DOHH2 (cell line): ENCODE measurements around the gene ALX3.

ENCODE experiments used
- H3F3A ChIP-seq: fragments of 200-600 bp; sonication (generic), shearing (Covaris generic); 2 replicates; pipeline ENCODE4 v1.6.0; 2016; ENCODE audit warnings: antibody characterized with exemption, mild to moderate bottlenecking; ENCODE audit not compliant: control insufficient read depth, insufficient read depth
- H3K27ac ChIP-seq: fragments of 200-600 bp; sonication (generic); 2 replicates; pipeline ENCODE4 v1.5.1; 2014; ENCODE audit warnings: low read depth, mild to moderate bottlenecking, low read length, moderate library complexity
- H3K27me3 ChIP-seq: fragments of 200-600 bp; sonication (generic); 2 replicates; pipeline ENCODE4 v1.6.1; 2014; ENCODE audit warnings: mild to moderate bottlenecking, low read length, mixed read lengths; ENCODE audit not compliant: control insufficient read depth
- H3K36me3 ChIP-seq: fragments of 200-600 bp; sonication (generic); 2 replicates; pipeline ENCODE4 v1.6.1; 2014; ENCODE audit warnings: mild to moderate bottlenecking, low read length, moderate library complexity, mixed read lengths; ENCODE audit not compliant: control insufficient read depth
- H3K4me1 ChIP-seq: fragments of 200-600 bp; sonication (generic); 2 replicates; pipeline ENCODE4 v1.6.1; 2014; ENCODE audit warnings: mild to moderate bottlenecking, low read length, mixed read lengths; ENCODE audit not compliant: control insufficient read depth
- H3K4me2 ChIP-seq: fragments of 200-600 bp; sonication (generic); 2 replicates; pipeline ENCODE4 v1.6.0; 2014; ENCODE audit warnings: mild to moderate bottlenecking, low read length, moderate library complexity
- H3K4me3 ChIP-seq: fragments of 200-600 bp; sonication (generic); 2 replicates; pipeline ENCODE4 v1.5.1; 2014; ENCODE audit warnings: mild to moderate bottlenecking, low read length, mixed read lengths
- H3K79me2 ChIP-seq: fragments of 200-600 bp; sonication (generic); 2 replicates; pipeline ENCODE4 v1.6.1; 2014; ENCODE audit warnings: mild to moderate bottlenecking, low read length, mixed read lengths; ENCODE audit not compliant: control insufficient read depth
- H3K9me2 ChIP-seq: fragments of 200-600 bp; sonication (generic); replicated peaks from 2 replicates; pipeline ENCODE4 v1.6.1; 2014; ENCODE audit warnings: mild to moderate bottlenecking, low read length, mixed read lengths; ENCODE audit not compliant: control insufficient read depth
- H3K9me3 ChIP-seq: fragments of 200-600 bp; sonication (generic); 2 replicates; pipeline ENCODE4 v1.6.1; 2014; ENCODE audit warnings: antibody characterized with exemption, low read length, mixed read lengths; ENCODE audit not compliant: control insufficient read depth, insufficient read depth
- H4K20me1 ChIP-seq: fragments of 200-600 bp; sonication (generic); 2 replicates; pipeline ENCODE4 v1.6.0; 2014; ENCODE audit warnings: low read depth, mild to moderate bottlenecking, antibody characterized with exemption, low read length, moderate library complexity; ENCODE audit not compliant: control insufficient read depth, insufficient read depth
- CTCF ChIP-seq: fragments of 200-600 bp; sonication (generic); IDR thresholded peaks from one replicate; pipeline ENCODE4 v1.5.1; 2014; ENCODE audit warnings: antibody characterized with exemption, mild to moderate bottlenecking, low read depth, low read length; ENCODE audit not compliant: poor library complexity, severe bottlenecking
- EZH2phosphoT487 ChIP-seq: fragments of 200-600 bp; sonication (generic); IDR thresholded peaks from 2 replicates; pipeline ENCODE4 v1.6.1; 2017; ENCODE audit warnings: borderline replicate concordance, mild to moderate bottlenecking, antibody characterized with exemption, low read length, moderate library complexity, mixed read lengths

Gene ALX3

GRCh38 chr1:110017792-110018191, 52.7 kb downstream of the ALX3 start:
- no peak overlapping the region for H3K4me3 ChIP-seq
- peaks cover 80% of the 10 kb centered on the region for H3K36me3 ChIP-seq
- no peaks in the 10 kb centered on the region for H3K4me1 ChIP-seq

GRCh38 chr1:110012100-110012780, 58.2 kb downstream of the ALX3 start:
- Histone ChIP-seq H3K36me3 (peaks cover 74% of the 10 kb centered on the region), H3K9me2 (no peaks in the 10 kb centered on the region), H4K20me1 (no peaks in the 10 kb centered on the region), H3K27ac (no peak overlapping the region), H3K4me3 (no peak overlapping the region), H3K9me3 (no peaks in the 10 kb centered on the region), H3K4me1 (no peaks in the 10 kb centered on the region), H3F3A (no peaks in the 10 kb centered on the region; the same call in 1 of the 2 replicates), H3K79me2 (no peaks in the 10 kb centered on the region; the same call in 1 of the 2 replicates), H3K4me2 (no peak overlapping the region), H3K27me3 (no peaks in the 10 kb centered on the region)
- no peak for TF ChIP-seq CTCF

More at GRCh38 chr1:110017792-110018191, 52.7 kb downstream of the ALX3 start:
- no peaks in the 10 kb centered on the region for H3K9me3 ChIP-seq
- H3K79me2 ChIP-seq = no peaks in the 10 kb centered on the region
- no peaks in the 10 kb centered on the region for H3K9me2 ChIP-seq
- H3K4me2 ChIP-seq = no peak overlapping the region
- TF ChIP-seq EZH2phosphoT487 = no peak
- TF ChIP-seq CTCF = no peak
- H3F3A ChIP-seq = no peaks in the 10 kb centered on the region
- no peak overlapping the region for H3K27ac ChIP-seq
- no peaks in the 10 kb centered on the region for H3K27me3 ChIP-seq
- no peaks in the 10 kb centered on the region for H4K20me1 ChIP-seq

GRCh38 chr1:110011527-110012041, 58.9 kb downstream of the ALX3 start:
- no peaks in the 10 kb centered on the region; the same call in 1 of the 2 replicates for H3F3A ChIP-seq
- no peaks in the 10 kb centered on the region for H3K9me3 ChIP-seq
- no peak overlapping the region for H3K27ac ChIP-seq
- H3K4me2 ChIP-seq = no peak overlapping the region
- H3K36me3 ChIP-seq = peaks cover 67% of the 10 kb centered on the region
- peaks cover 1% of the 10 kb centered on the region for H3K79me2 ChIP-seq
- H3K27me3 ChIP-seq = no peaks in the 10 kb centered on the region
- no peaks in the 10 kb centered on the region for H3K9me2 ChIP-seq
- no peaks in the 10 kb centered on the region for H3K4me1 ChIP-seq
- no peaks in the 10 kb centered on the region for H4K20me1 ChIP-seq
- TF ChIP-seq EZH2phosphoT487 = no peak
- TF ChIP-seq CTCF = peak; percentile 50
- no peak overlapping the region for H3K4me3 ChIP-seq
